Esophagus (tissue), 2 donors: ENCODE results near the gene GNG7. TPM values are rescaled to one million over a fixed set of nuclear protein-coding genes. Genes with fewer than 3 reads are reported as not detected.
A peak's percentile ranks its signal among the peaks of the same experiment; 100 is the strongest.
"Not testable (repeated sequence)": the region's sequence is repeated elsewhere in the genome, so short reads cannot be mapped to it uniquely, and the experiment has no call there.

Experiments
- H3K27ac ChIP-seq, 2 donors: one replicate each; pipeline ENCODE4 v1.5.1; 2013; ENCODE audit warnings: low read depth in 2 of 2, mild to moderate bottlenecking in 2 of 2, inconsistent platforms in 1 of 2, low read length in 1 of 2, moderate library complexity in 1 of 2
- H3K27me3 ChIP-seq, 2 donors: one replicate each; pipeline ENCODE4 v1.6.1; 2013; ENCODE audit warnings: low read length in 2 of 2, control low read depth in 1 of 2, mild to moderate bottlenecking in 1 of 2; ENCODE audit not compliant: insufficient read depth in 2 of 2, control insufficient read depth in 1 of 2
- H3K36me3 ChIP-seq, 2 donors: one replicate each; pipeline ENCODE4 v1.6.1; 2013; ENCODE audit warnings: low read length in 1 of 2; ENCODE audit not compliant: control insufficient read depth in 2 of 2, insufficient read depth in 2 of 2
- H3K4me1 ChIP-seq, 2 donors: one replicate each; pipeline ENCODE4 v1.6.1; 2013; ENCODE audit warnings: low read length in 1 of 2; ENCODE audit not compliant: control insufficient read depth in 2 of 2, insufficient read depth in 2 of 2
- H3K4me3 ChIP-seq, 2 donors: one replicate each; pipeline ENCODE4 v1.5.1; 2013; ENCODE audit warnings: low read length in 2 of 2, mild to moderate bottlenecking in 2 of 2, low read depth in 1 of 2, moderate library complexity in 1 of 2
- H3K9me3 ChIP-seq, 2 donors: one replicate each; pipeline ENCODE4 v1.6.1; 2013; ENCODE audit warnings: mild to moderate bottlenecking in 2 of 2, low read depth in 1 of 2, low read length in 1 of 2, moderate library complexity in 1 of 2; ENCODE audit not compliant: control insufficient read depth in 2 of 2, insufficient read depth in 1 of 2
- WGBS, 2 donors: extraction: QIAGEN DNeasy Blood & Tissue Kit; methylation state at CpG; one replicate each; pipeline ENCODE4 v1.1.7; 2013; 5-methylcytosine and 5-hydroxymethylcytosine counted together
- polyA plus RNA-seq, 2 donors: library from polyadenylated mRNA; stranded (reverse); fragments of 200-250 nt; gene quantifications; one replicate each; pipeline ENCODE4 v1.2.3, GENCODE V29; 2013
- donor health status: healthy with polysubstance abuse.
- donor health status: Bipolar disorder and iron deficiency.

Gene GNG7
- polyA plus RNA-seq, 2 donors = 1.2 to 2.4 TPM

DNA sequence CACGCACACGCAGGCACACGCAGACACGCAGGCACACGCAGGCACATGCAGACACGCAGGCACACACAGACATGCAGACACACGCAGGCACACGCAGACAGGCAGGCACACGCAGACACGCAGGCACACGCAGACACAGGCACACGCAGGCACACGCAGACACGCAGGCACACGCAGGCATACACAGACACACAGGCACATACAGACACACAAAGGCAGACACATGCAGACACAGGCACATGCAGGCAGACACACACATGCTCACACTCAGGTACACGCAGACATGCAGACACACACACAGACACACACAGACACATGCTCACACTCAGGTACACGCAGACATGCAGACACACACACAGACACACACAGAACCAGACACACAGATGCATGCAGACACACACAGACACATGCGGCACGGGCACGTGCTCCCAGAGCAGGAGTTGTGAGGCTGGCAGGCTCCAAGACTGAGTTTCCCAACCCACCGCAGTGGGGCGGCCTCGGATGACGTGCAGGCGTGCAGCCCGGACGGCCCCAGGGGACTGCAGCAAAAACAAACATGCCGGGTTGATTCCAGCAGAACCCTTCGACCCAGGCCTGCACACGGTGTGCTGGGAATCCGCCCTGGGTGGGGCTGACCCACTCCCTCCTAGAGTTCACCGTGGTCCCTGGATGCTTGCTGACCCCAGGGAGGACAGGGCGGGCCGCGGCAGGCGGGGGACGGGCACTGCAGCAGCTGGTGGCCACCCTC lies 126.6 kb downstream of the GNG7 start:
- 67 to 74% methylated on average over 37 of the region's 37 CpGs for WGBS, 2 donors
- Histone ChIP-seq H3K4me3 (no peak overlapping the region), H3K4me1 (peaks cover 0 to 31% of the 10 kb centered on the region in 2 donors), H3K9me3 (peaks cover 0 to 9% of the 10 kb centered on the region in 2 donors), H3K27me3 (no peaks in the 10 kb centered on the region), H3K27ac (no peak overlapping the region), H3K36me3 (no peaks in the 10 kb centered on the region)

- 85 to 90% methylated on average over 19 of the region's 19 CpGs for WGBS, 2 donors
Measured at GRCh38 chr19:2574971-2575630, 127.4 kb downstream of the GNG7 start.

GRCh38 chr19:2574478-2574931 lies 128.0 kb downstream of the GNG7 start:
- Histone ChIP-seq H3K4me1 (peaks cover 0 to 31% of the 10 kb centered on the region in 2 donors), H3K36me3 (no peaks in the 10 kb centered on the region), H3K9me3 (peaks cover 0 to 9% of the 10 kb centered on the region in 2 donors), H3K27ac (no peak overlapping the region), H3K27me3 (no peaks in the 10 kb centered on the region), H3K4me3 (no peak overlapping the region)
- 93 to 94% methylated on average over 15 of the region's 15 CpGs for WGBS, 2 donors

More at GRCh38 chr19:2574971-2575630, 127.4 kb downstream of the GNG7 start:
- Histone ChIP-seq H3K27me3 (no peaks in the 10 kb centered on the region), H3K36me3 (no peaks in the 10 kb centered on the region), H3K9me3 (peaks cover 0 to 9% of the 10 kb centered on the region in 2 donors), H3K27ac (no peak overlapping the region), H3K4me3 (no peak overlapping the region), H3K4me1 (peaks cover 0 to 31% of the 10 kb centered on the region in 2 donors)

DNA sequence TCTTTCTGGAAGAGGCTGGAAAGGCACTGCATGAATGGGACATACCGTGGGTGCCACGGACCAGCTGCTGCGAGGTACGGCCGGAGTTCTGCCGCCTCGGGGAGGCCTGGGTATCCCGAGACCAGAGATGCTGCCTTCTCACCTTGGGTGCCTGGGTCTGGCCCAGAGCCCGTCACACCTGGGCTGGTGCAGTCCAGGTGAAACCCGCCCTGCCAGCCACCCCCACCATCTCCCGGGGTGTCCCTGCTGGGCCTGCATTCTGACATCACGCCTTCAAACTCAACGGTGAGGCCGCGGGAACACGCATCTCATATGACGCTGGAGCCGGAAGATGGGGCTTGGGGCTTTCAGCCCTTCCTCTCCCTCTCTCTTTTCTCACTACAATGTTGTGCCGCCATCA lies 128.6 kb downstream of the GNG7 start:
- Histone ChIP-seq H3K27ac (no peak overlapping the region), H3K36me3 (no peaks in the 10 kb centered on the region), H3K27me3 (no peaks in the 10 kb centered on the region), H3K4me3 (no peak overlapping the region), H3K9me3 (peaks cover 0 to 9% of the 10 kb centered on the region in 2 donors), H3K4me1 (peaks cover 0 to 28% of the 10 kb centered on the region in 2 donors)
- WGBS, 2 donors = 86 to 87% methylated on average over 16 to 19 of the region's 19 CpGs

DNA sequence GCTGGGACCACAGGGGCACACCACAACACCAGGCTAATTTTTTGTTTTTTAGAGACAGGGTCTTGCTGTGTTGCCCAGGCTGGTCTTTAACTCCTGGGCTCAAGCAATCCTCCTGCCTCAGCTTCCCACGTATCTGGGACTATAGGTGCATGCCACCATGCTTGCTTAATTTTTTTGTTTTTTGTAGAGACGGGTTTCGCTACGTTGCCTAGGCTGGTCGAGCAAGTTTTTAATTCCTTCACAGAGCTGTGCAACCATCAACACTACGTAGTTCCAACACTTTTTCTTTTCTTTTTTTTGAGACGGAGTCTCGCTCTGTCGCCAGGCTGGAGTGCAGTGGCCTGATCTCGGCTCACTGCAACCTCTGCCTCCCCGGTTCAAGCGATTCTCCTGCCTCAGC lies 130.3 kb downstream of the GNG7 start:
- Histone ChIP-seq H3K27ac (peak overlapping the region; percentile 47 to 75), H3K4me1 (peaks cover 0 to 16% of the 10 kb centered on the region in 2 donors)
- H3K4me3 ChIP-seq, H3K9me3 ChIP-seq, H3K36me3 ChIP-seq, H3K27me3 ChIP-seq: not testable (repeated sequence)
- 62 to 71% methylated on average over 12 of the region's 12 CpGs for WGBS, 2 donors

DNA sequence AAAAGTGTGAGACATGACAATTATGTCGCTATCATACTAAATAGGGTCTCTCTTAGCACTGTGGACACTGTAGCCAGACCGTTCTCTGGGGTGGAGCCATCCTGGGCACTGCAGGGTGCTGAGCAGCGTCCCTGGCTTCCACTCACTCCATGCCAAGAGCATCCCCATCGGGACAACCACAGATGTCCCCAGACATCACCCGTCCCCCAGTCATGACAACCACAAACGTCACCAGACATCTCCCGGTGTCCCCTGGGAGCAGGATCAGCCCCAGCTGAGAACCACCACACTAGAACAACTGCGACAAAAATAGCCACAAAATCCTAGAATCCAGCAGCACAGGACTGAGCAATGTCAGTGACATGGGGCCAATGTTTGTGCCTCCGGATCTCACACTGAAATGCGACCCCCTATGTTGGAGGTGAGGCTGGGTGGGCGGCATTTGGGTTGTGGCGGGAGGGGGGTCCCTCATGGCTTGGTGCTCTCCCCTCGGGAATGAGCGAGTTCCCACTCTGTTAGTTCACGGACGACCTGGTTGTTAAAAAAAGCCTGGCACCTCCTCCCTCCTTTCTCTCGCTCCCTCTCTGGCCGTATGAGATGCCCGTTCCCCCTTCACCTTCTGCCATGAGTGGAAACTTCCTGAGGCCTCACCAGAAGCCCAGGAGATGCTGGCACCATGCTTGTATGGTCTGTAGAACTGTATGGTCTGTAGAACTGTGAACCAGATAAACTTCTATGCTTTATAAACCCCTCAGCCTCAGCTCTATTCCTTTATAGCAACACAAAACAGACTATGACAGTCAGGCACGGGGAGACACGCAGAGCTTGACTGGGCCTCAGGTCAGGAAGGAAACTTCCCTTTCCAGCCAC lies 132.7 kb downstream of the GNG7 start:
- Histone ChIP-seq H3K27ac (no peak overlapping the region), H3K4me1 (peaks cover 0 to 2% of the 10 kb centered on the region in 2 donors), H3K36me3 (no peaks in the 10 kb centered on the region), H3K4me3 (no peak overlapping the region), H3K9me3 (peaks cover 0 to 5% of the 10 kb centered on the region in 2 donors), H3K27me3 (no peaks in the 10 kb centered on the region)
- 87 to 88% methylated on average over 21 of the region's 21 CpGs for WGBS, 2 donors

DNA sequence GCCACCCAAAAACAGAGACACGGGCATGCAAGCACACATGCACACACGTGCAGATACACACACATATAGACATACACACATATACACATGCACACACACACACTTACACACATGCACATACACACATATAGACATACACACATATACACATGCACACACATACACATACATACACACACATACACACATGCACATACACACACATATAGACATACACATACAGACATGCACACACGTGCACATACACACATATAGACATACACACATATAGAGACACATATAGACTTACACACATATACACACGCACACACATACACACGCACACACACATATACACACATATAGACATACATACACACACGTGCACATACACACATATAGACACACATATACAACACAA lies 134.5 kb downstream of the GNG7 start:
- WGBS, 2 donors = 64 to 77% methylated on average over 6 of the region's 6 CpGs
- Histone ChIP-seq H3K27ac (no peak overlapping the region), H3K4me1 (peaks cover 0 to 2% of the 10 kb centered on the region in 2 donors), H3K36me3 (no peaks in the 10 kb centered on the region), H3K27me3 (no peaks in the 10 kb centered on the region), H3K4me3 (no peak overlapping the region), H3K9me3 (no peaks in the 10 kb centered on the region)

DNA sequence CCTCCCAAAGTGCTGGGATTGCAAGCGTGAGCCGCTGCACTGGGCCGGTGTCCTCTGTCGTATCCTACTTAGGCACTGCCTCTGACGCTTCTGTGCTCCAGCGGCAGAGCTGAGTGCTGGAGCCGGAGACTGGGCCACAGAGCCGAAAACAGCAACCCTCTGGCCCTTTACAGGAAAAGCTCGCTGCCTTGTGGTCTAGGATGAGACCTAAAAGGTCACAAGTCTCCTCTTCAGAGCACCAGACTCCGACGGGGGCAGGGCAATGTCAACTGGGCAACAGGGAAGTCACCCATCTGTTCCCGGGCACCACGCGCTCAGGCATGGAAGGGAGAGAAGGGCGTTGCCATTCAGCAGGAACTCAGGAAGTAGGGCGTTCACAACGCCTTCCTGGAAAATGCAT lies 134.9 kb downstream of the GNG7 start:
- Histone ChIP-seq H3K4me1 (peaks cover 0 to 1% of the 10 kb centered on the region in 2 donors), H3K36me3 (no peaks in the 10 kb centered on the region), H3K27ac (peak overlapping the region; percentile 18 to 35), H3K27me3 (no peaks in the 10 kb centered on the region), H3K9me3 (no peaks in the 10 kb centered on the region), H3K4me3 (no peak overlapping the region)
- WGBS, 2 donors = 62 to 67% methylated on average over 17 of the region's 17 CpGs

DNA sequence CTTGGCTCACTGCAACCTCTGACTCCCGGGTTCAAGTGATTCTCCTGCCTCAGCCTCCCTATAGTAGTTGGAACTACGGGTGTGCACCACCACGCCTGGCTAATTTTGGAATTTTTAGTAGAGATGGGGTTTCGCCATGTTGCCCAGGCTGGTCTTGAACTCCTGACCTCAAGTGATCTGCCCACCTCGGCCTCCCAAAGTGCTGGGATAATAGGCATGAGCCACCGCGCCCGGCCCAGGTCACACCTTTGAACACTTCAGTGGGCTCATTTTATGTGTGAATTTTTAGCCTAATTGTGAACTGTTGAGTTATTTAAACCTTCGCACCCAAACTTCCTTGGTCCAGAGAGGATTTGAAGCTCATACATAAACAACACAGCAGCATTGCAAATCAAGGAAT lies 138.9 kb downstream of the GNG7 start:
- not testable (repeated sequence) for H3K9me3 ChIP-seq, H3K27me3 ChIP-seq, H3K4me3 ChIP-seq, H3K27ac ChIP-seq, H3K36me3 ChIP-seq, H3K4me1 ChIP-seq
- WGBS, 2 donors = 93 to 96% methylated on average over 9 of the region's 9 CpGs
